Renal pelvis (tissue), 4 donors: Measurements from ENCODE around the gene GNG13. TPM values are rescaled to one million over a fixed set of nuclear protein-coding genes. Genes with fewer than 3 reads are reported as not detected.
"Not testable (repeated sequence)": the region's sequence is repeated elsewhere in the genome, so short reads cannot be mapped to it uniquely, and the experiment has no call there.

Experiments used
- DNase-seq: peaks from one replicate; pipeline ENCODE4 v3.0.0-alpha.2; 2013
- polyA plus RNA-seq, 3 donors: library from polyadenylated mRNA; unstranded; fragments of 120-200 nt; gene quantifications; one replicate each; pipeline ENCODE4 v1.2.1, GENCODE V29; 2013; ENCODE audit not compliant: insufficient read length in 3 of 3

GNG13 gene
- polyA plus RNA-seq, 3 donors = 0.39 to 0.47 (median 0.41) TPM

DNA sequence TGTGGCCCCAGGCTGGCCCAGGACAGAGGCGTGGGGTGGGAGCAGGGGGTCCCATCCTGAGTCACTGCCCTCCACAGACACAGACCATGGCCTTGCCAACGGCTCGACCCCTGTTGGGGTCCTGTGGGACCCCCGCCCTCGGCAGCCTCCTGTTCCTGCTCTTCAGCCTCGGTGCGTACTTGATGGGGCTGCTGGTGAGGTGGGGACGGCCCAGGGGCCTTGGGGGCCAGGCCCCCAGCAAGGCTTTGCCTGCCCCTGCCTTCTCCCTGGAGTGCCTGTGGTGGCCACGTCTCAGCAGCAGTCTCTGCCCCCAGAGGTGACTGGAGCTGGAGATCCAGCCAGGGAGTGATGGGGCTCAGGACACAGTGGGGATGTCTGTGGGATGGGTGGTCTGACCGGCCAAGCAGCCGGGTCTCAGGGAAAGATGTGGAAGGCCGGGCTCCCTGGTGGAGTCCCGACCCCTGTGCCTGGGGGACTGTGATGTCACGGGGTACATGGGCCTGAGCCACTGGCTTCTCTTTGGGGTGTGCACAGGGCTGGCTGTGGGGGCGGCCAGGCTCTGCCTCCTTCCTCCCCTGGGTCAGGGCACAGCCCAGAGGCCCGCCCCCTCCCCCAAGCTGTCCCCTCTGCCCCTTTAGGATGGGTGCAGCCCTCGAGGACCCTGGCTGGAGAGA is 37.8 kb downstream of the GNG13 start:
- no peak for DNase-seq

- DNase-seq = no peak
Measured at GRCh38 chr16:761625-762513, 38.7 kb downstream of the GNG13 start.

DNA sequence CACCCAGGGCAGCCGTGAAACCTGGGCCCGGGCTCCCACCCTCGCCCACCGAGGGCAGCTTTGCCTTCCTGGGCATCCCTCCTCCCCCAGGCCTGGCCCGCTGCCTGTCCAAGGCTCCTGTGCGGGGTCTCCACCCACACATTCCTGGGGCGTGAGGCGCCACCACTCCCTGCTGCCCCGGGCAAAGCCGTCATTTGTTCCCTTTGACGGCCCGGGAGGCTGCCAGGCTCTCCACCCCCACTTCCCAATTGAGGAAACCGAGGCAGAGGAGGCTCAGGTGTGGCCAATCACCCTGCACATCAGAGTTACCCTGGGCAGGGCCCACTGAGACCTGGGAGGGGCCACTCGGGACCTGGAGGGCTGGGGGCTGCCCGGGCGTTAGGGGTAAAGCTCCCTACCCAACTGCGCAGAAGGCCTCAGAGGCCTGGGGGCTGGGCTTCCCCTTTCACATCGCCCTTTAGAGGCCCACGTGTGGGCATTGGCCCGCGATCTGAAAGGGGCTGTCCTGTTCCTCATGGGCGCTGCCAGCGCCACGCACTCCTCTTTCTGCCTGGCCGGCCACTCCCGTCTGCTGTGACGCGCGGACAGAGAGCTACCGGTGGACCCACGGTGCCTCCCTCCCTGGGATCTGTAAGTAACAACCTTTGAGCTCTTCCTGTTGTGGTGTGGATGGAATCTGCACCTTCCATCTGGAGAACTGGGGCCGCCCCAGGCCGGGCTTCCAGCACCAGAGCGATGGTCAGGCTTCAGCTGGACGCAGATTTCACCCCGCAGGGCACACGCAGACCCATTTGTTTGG is 39.8 kb downstream of the GNG13 start, which contains the start of gene MSLN:
MSLN (plus strand) TSS at position 190 of the 799 bp plus-strand sequence. CDS start 1,947 bp downstream, outside the sequence.
- peak; percentile 54 for DNase-seq

DNA sequence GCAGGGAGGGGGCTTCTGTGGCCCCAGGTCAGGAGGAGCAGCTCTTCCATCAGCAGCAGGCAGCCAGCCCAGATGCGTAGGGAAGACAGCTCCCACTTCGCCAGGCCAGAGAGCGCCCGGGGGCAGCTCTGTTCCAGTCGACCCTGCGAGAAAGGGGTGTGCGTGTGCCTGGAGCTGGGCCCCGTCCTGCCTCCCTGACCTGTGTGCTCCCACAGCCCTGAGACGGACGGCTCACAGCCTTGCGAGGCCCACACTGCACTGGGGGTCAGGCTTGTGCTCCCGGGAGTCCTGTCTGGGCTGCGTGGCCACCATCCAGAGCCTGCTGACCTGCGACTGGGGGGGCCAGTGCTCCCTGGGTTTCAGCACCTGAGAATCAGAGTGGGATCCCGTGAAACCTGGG is 40.5 kb downstream of the GNG13 start:
- DNase-seq = no peak

DNA sequence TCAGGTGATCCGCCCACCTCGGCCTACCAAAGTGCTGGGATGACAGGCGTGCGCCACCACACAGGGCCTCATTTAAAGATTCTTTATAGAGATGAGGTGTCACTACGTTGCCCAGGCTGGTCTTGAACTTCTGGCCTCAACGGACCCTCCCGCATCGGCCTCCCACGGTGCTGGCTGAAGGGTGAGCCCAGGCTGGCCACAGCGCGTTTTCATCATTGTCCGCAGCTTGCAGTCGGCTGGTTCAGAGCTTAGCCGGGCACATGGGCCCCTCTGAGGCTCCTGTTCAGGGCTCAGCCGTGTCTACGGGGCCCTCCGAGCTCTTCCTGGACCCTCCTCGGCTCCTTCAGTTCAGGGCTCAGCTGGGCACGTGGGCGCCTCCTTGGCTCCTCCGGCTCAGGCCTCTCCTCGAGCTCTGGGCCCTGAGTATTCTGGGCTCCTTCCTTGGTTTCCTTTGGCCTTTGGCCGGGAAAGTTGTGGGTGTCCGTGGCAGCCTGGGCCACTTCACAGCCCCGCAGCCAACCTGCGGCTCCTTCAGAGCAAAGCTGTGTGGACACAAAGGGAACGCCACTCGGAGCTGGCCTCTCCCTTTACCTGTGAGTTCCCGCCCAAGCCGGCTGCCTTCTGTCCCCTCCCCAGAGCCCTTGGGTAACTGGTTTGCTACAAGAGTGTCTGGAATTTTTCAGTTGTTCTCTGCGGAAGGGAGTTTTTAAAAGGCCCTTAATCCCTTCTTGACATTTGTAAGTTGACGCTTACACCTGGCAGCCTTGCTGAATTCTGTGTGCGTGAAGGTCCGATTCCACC is 41.2 kb downstream of the GNG13 start:
- DNase-seq = no peak

DNA sequence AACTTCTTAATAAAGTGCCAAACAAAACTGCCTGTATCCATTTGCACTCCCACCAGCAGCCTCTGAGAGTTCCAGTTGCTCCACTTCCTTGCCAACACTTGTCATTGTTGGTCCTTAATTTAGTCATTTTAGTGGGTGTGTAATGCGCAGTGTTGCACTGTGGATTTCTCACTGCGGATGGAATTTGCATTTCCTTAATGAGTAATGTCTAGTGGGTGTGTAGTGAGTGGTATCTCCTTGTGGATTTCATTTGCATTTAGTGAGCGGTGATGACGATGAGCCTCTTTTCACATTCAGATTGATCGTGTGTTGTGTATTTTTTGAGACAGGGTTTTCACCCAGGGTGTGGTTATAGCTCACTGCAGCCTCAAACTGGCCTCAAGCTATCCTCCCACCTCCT is 44.1 kb downstream of the GNG13 start:
- DNase-seq = no peak

- no peak for DNase-seq
Measured at GRCh38 chr16:754656-755055, 45.9 kb downstream of the GNG13 start.

DNA sequence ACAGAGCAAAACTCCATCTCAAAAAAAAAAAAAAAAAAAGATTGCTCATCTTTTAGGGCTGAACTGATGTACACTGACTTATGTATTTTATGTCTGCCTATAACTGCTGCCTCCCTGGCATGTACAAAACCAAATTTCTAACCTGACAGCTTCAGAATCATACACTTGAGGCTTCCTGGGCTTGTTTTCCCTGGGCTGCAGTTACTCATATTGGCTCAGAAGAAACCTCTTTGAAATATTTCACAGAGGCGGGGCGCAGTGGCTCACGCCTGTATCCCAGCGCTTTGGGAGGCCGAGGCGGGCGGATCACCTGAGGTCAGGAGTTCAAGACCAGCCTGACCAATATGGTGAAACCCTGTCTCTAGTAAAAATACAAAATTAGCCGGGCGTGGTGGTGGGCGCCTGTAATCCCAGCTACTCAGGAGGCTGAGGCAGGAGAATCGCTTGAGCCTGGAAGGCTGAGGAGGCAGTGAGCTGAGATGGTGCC is 46.4 kb downstream of the GNG13 start:
- not testable (repeated sequence) for DNase-seq

DNA sequence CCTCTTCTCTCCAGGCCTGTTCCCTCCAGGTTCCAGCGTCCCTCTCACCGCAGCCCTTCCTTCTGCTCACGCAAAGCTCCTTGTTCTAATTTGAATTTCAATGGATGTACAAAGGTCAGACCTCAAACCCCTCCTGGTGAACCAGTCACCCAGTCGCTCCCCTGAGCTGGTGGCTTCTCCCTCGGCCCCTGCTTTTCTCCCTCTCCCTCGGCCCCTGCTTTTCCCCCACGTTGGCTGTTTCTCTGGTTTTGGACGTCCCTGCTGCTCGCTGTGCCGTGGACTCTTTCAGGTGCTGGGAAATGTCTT is 48.6 kb downstream of the GNG13 start:
- DNase-seq = no peak

GRCh38 chr16:751152-752006 is 49.2 kb downstream of the GNG13 start:
- no peak for DNase-seq

GRCh38 chr16:750485-750884 is 50.0 kb downstream of the GNG13 start:
- no peak for DNase-seq

- DNase-seq = no peak
Measured at GRCh38 chr16:749010-749409, 51.5 kb downstream of the GNG13 start.

Other genes starting within 250 kb of the GNG13 start
- gene PRR35, start 240.3 kb downstream of the GNG13 start, polyA plus RNA-seq = 10 to 100 TPM; 16.0 to 17.8 (median 16.5) TPM
- 1 to 10 TPM; 9.0 to 9.6 (median 9.3) TPM for gene NHLRC4, start 233.7 kb downstream of the GNG13 start, polyA plus RNA-seq
- gene PIGQ, start 230.8 kb downstream of the GNG13 start, polyA plus RNA-seq = 10 to 100 TPM; 67.1 to 99.6 (median 85.4) TPM
- 10 to 100 TPM; 24.5 to 33.9 (median 24.6) TPM for gene RAB40C, start 210.7 kb downstream of the GNG13 start, polyA plus RNA-seq
- 1 to 10 TPM; 2.2 to 2.8 (median 2.3) TPM for gene WFIKKN1, start 169.7 kb downstream of the GNG13 start, polyA plus RNA-seq
- gene METTL26, start 164.4 kb downstream of the GNG13 start, polyA plus RNA-seq = 10 to 100 TPM; 51.4 to 71.5 (median 67.8) TPM
- 10 to 100 TPM; 25.5 to 27.4 (median 25.7) TPM for gene MCRIP2, start 158.9 kb downstream of the GNG13 start, polyA plus RNA-seq
- gene WDR90, start 151.4 kb downstream of the GNG13 start, polyA plus RNA-seq = 10 to 100 TPM; 44.3 to 67.4 (median 52.0) TPM
- gene RHOT2, start 132.6 kb downstream of the GNG13 start, polyA plus RNA-seq = 100 to 1,000 TPM in 1 of 3 donors, 10 to 100 TPM in 2; 85.9 to 117 (median 97.9) TPM
- gene RHBDL1, start 125.1 kb downstream of the GNG13 start, polyA plus RNA-seq = 1 to 10 TPM; 1.6 to 2.5 (median 1.8) TPM
- 100 to 1,000 TPM; 109 to 133 (median 128) TPM for gene STUB1, start 120.3 kb downstream of the GNG13 start, polyA plus RNA-seq
- gene JMJD8, start 116.4 kb downstream of the GNG13 start, polyA plus RNA-seq = 10 to 100 TPM; 75.1 to 80.9 (median 75.2) TPM
- gene WDR24, start 110.3 kb downstream of the GNG13 start, polyA plus RNA-seq = 10 to 100 TPM; 14.6 to 16.3 (median 15.4) TPM
- gene FBXL16, start 94.9 kb downstream of the GNG13 start, polyA plus RNA-seq = 1 to 10 TPM; 1.1 to 2.8 (median 1.9) TPM
- 10 to 100 TPM in 2 of 3 donors, 1 to 10 TPM in 1; 7.3 to 16.0 (median 12.8) TPM for gene METRN, start 85.6 kb downstream of the GNG13 start, polyA plus RNA-seq
- 10 to 100 TPM; 18.9 to 24.3 (median 22.5) TPM for gene ANTKMT, start 79.6 kb downstream of the GNG13 start, polyA plus RNA-seq
- 1 to 10 TPM; 2.5 to 4.8 (median 3.6) TPM for gene CCDC78, start 74.3 kb downstream of the GNG13 start, polyA plus RNA-seq
- gene HAGHL, start 73.6 kb downstream of the GNG13 start, polyA plus RNA-seq = 1 to 10 TPM; 4.6 to 8.5 (median 4.8) TPM
- 10 to 100 TPM; 27.1 to 34.9 (median 27.3) TPM for gene CIAO3, start 59.7 kb downstream of the GNG13 start, polyA plus RNA-seq
- 10 to 100 TPM; 12.9 to 21.3 (median 17.4) TPM for gene MSLN, start 40.0 kb downstream of the GNG13 start, polyA plus RNA-seq
- gene RPUSD1, start 12.4 kb downstream of the GNG13 start, polyA plus RNA-seq = 10 to 100 TPM; 13.5 to 19.3 (median 18.6) TPM
- 10 to 100 TPM; 31.8 to 34.3 (median 32.0) TPM for gene CHTF18, start 12.1 kb downstream of the GNG13 start, polyA plus RNA-seq
- 10 to 100 TPM; 17.9 to 26.7 (median 22.0) TPM for gene LMF1, start 170.2 kb upstream of the GNG13 start, polyA plus RNA-seq
- gene SOX8, start 181.0 kb upstream of the GNG13 start, polyA plus RNA-seq = 1 to 10 TPM; 3.3 to 5.1 (median 3.5) TPM